MCF 10A (cell line): ENCODE data around the gene ADD3. TPM values are rescaled to one million over a fixed set of nuclear protein-coding genes. Genes with fewer than 3 reads are reported as not detected.

Experiments
- BruUV-seq: library from RNA; stranded (reverse); fragments of 400-500 nt; replicated peaks from 2 replicates; lab custom pipeline; 2021; lab: Mats Ljungman, UMichigan
- CTCF ChIA-PET: fragments of 300-600 bp; sonication (Branson Sonifier 250); formaldehyde crosslinking; extraction: SDS; loops from one replicate; lab custom pipeline; 2021; ENCODE audit warnings: antibody characterized with exemption, inconsistent platforms; lab: Yijun Ruan, JAX
- POLR2A ChIA-PET: fragments of 300-600, 350-650 bp; sonication (Branson Sonifier 250); formaldehyde crosslinking; extraction: SDS; loops from one replicate; lab custom pipeline; 2020; ENCODE audit warnings: antibody characterized with exemption, inconsistent platforms; lab: Yijun Ruan, JAX
- DNase-seq: peaks from one replicate; pipeline ENCODE4 v3.0.0-alpha.2; 2018; ENCODE audit not compliant: unreplicated experiment
- H3K27ac Mint-ChIP-seq: one replicate; pipeline ENCODE4 v1.8.0; 2022; ENCODE audit warnings: mild to moderate bottlenecking, low read depth, mixed read lengths; ENCODE audit not compliant: unreplicated experiment
- H3K27me3 Mint-ChIP-seq: one replicate; pipeline ENCODE4 v1.8.0; 2022; ENCODE audit warnings: mixed read lengths; ENCODE audit not compliant: insufficient read depth, unreplicated experiment
- H3K36me3 Mint-ChIP-seq: one replicate; pipeline ENCODE4 v1.8.0; 2022; ENCODE audit warnings: mild to moderate bottlenecking, moderate library complexity, mixed read lengths; ENCODE audit not compliant: insufficient read depth, unreplicated experiment
- H3K4me1 Mint-ChIP-seq: one replicate; pipeline ENCODE4 v1.8.0; 2022; ENCODE audit warnings: mixed read lengths; ENCODE audit not compliant: insufficient read depth, unreplicated experiment
- H3K4me3 Mint-ChIP-seq: one replicate; pipeline ENCODE4 v1.8.0; 2022; ENCODE audit warnings: mild to moderate bottlenecking, moderate library complexity, mixed read lengths; ENCODE audit not compliant: unreplicated experiment
- H3K9me3 Mint-ChIP-seq: one replicate; pipeline ENCODE4 v1.8.0; 2022; ENCODE audit warnings: mixed read lengths; ENCODE audit not compliant: unreplicated experiment
- intact Hi-C: fragments of 100-400 bp; cut with micrococcal nuclease; formaldehyde crosslinking; loops from 2 replicates; pipeline ENCODE4 v1.14.1; 2022
- total RNA-seq: library from RNA; stranded (reverse); gene quantifications from 2 replicates; pipeline ENCODE4 v1.2.3, GENCODE V29; 2022
- TF ChIP-seq, protein P1 (sequence below): fragments of 200-600 bp; IDR thresholded peaks from one replicate; pipeline ENCODE4 v1.8.0; 2022; ENCODE audit warnings: antibody characterized with exemption, mild to moderate bottlenecking; ENCODE audit not compliant: unreplicated experiment

ADD3 gene
- total RNA-seq, 1 experiment from 2014 or later = 14.5 TPM

DNA sequence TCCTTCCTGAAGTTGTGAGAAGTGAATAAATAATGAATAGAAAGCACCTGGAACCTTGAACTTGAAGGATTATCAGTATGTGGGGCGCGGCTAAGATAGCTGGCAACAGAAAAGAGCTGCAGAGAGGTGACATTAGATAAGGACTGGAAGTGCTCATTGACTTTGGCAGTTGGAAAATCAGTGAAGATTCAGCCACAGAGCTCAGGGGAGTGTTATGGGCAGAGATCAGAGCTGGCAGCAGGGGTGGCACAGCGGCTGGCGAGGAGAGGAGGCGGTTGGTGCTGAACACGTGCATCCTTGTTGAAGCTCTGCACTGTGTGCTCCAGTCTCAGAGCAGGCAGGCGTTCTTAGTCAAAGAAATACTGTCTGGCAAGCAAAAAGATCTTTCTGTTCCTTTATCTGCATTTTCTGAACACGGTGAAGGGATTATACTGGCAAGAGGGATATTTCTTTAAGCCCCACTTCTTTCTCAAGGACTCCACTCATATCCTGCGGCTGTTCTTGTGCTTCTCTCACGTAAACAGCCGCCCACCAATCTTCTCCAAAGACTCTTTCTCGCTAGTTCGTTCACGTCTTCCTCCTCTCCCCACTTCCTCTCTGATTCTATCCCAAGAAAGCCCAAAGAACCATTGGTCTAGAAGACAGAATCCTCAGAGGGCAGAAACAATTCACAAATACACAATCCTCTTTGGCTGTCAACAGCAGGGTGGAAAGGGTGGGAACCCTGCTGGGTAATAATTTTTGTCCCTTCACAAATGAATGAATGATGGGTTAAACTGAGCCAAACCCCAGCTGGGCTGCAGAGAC lies 38.6 kb upstream of the ADD3 start:
- Mint-ChIP-seq H3K27ac (no peak overlapping the region), H3K4me1 (no peaks in the 10 kb centered on the region), H3K36me3 (no peaks in the 10 kb centered on the region), H3K27me3 (no peaks in the 10 kb centered on the region), H3K4me3 (no peak overlapping the region), H3K9me3 (no peaks in the 10 kb centered on the region)
- no peak for DNase-seq
- POLR2A ChIA-PET = interaction anchor here (0.8 kb wide), 2 partner anchors 20 to 46 kb away, joined by 3 to 4 read pairs; partner anchors contain the start of gene XPNPEP1
- TF ChIP-seq, protein P1, sequence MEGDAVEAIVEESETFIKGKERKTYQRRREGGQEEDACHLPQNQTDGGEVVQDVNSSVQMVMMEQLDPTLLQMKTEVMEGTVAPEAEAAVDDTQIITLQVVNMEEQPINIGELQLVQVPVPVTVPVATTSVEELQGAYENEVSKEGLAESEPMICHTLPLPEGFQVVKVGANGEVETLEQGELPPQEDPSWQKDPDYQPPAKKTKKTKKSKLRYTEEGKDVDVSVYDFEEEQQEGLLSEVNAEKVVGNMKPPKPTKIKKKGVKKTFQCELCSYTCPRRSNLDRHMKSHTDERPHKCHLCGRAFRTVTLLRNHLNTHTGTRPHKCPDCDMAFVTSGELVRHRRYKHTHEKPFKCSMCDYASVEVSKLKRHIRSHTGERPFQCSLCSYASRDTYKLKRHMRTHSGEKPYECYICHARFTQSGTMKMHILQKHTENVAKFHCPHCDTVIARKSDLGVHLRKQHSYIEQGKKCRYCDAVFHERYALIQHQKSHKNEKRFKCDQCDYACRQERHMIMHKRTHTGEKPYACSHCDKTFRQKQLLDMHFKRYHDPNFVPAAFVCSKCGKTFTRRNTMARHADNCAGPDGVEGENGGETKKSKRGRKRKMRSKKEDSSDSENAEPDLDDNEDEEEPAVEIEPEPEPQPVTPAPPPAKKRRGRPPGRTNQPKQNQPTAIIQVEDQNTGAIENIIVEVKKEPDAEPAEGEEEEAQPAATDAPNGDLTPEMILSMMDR = no peak
- intact Hi-C loops = no loop called here
- BruUV-seq = no TSS peak
- CTCF ChIA-PET = interaction anchor here (0.7 kb wide), 1 partner anchor 78 kb away, joined by 3 read pairs; no protein-coding TSS in a partner anchor

DNA sequence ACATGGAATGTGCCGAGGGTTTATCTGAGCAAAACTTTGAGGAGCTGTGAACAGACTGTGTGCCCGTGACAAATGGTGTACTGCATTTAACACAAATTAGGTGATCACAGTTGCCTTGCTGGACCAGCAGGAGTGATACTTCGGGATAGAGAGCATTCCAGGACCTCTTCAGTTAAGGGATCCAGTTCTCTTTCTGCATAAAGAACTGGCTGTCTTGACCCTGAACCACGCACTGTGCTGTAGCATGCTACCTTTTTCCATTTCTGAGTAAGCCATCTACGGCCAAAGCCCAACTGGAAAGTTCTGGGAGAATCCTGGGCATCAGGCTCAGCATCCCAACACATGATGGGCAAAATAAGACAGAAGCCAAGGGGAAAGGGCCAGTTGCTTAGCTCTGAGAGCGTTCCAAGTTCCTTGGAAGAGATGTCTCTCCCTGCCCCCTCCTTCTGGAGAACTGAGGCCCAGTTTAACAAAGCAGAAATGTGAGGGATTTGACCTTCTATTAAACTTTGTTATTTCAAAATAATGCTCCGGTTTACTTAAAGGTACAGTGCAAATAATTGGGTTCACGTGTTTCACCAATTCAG lies 37.9 kb upstream of the ADD3 start:
- intact Hi-C loops = no loop called here
- DNase-seq = no peak
- Mint-ChIP-seq H3K27me3 (no peaks in the 10 kb centered on the region), H3K9me3 (no peaks in the 10 kb centered on the region), H3K4me1 (no peaks in the 10 kb centered on the region), H3K27ac (no peak overlapping the region), H3K4me3 (no peak overlapping the region), H3K36me3 (no peaks in the 10 kb centered on the region)
- ChIA-PET POLR2A (no interaction called here), CTCF (interaction anchor here (1.7 kb wide), 1 partner anchor 12 kb away, joined by 4 read pairs; no protein-coding TSS in a partner anchor)
- TF ChIP-seq, protein P1 = no peak
- BruUV-seq = no TSS peak

DNA sequence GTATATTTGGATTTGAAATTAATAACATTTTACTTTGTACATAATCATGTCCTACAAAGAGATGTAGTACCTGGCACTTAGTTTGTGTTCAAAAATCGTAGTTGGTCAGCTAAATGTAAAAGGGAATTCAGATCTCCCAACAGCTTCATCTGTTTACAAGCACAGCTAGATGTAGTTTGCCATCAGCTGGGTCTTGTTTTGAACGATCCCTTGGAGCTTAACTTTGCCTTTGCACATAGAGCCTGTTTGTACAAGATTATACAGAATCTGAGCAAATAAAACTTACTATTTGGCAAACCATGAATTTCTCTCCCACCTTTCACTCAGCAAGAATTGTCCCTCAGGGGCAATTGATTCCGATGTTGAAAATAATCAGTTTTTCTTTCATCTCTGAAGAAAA lies 36.1 kb upstream of the ADD3 start:
- no TSS peak for BruUV-seq
- Mint-ChIP-seq H3K27me3 (no peaks in the 10 kb centered on the region), H3K27ac (no peak overlapping the region), H3K4me3 (no peak overlapping the region), H3K9me3 (no peaks in the 10 kb centered on the region), H3K36me3 (no peaks in the 10 kb centered on the region), H3K4me1 (no peaks in the 10 kb centered on the region)
- no peak for DNase-seq
- TF ChIP-seq, protein P1 = no peak
- CTCF ChIA-PET = interaction anchor here (0.6 kb wide), 1 partner anchor 8 kb away, joined by 3 read pairs; no protein-coding TSS in a partner anchor
- POLR2A ChIA-PET = interaction anchor here (1.0 kb wide), 1 partner anchor 13 kb away, joined by 3 read pairs; no protein-coding TSS in a partner anchor
- intact Hi-C loops = no loop called here

DNA sequence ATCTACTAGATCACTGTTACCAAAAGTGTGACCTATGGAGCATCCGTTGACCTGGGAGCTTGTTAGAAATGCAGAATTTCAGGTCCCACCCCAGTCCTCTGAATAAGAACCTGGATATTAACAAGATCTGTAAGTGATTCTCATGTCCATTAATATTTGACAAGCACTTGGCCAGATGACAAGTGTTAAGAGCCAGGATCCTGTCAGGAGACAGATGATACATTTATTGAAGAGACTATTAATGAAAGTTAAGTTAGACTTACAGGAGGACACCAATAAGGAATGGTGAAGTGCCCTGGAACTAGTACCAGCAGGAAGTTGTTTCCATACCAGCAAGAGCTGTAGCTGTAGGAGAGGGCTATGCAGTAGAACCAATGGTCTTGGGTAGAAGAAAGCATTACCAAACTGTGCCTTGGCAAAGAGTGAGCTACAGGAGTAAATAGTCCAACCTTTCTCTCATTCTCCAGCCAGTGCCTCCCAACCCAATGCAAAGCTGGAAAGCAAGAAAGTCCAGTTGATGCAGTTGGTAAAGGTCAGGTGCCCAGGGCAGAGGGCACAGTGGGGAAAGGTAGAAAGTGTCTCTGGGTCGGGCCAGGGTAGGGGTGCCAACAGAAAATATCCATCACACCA lies 35.3 kb upstream of the ADD3 start:
- POLR2A ChIA-PET = interaction anchor here (1.0 kb wide), 1 partner anchor 12 kb away, joined by 3 read pairs; no protein-coding TSS in a partner anchor
- TF ChIP-seq, protein P1 = no peak
- CTCF ChIA-PET = no interaction called here
- H3K4me1 Mint-ChIP-seq = no peaks in the 10 kb centered on the region
- no peak overlapping the region for H3K27ac Mint-ChIP-seq
- H3K9me3 Mint-ChIP-seq = no peaks in the 10 kb centered on the region
- H3K36me3 Mint-ChIP-seq = no peaks in the 10 kb centered on the region
- no peak overlapping the region for H3K4me3 Mint-ChIP-seq
- intact Hi-C loops = no loop called here
- no TSS peak for BruUV-seq
- H3K27me3 Mint-ChIP-seq = no peaks in the 10 kb centered on the region
- DNase-seq = no peak
